ENCODE data around the gene NSRP1. TPM values are rescaled to one million over a fixed set of nuclear protein-coding genes. Genes with fewer than 3 reads are reported as not detected.
A peak's percentile ranks its signal among the peaks of the same experiment; 100 is the strongest.

The NSRP1 gene
- total and polyA plus RNA-seq, 2 of the 13 experiments (the other 11 are each of a cell fraction or from before 2014, with no cell fraction given), result 7.0 to 14.3 TPM

DNA sequence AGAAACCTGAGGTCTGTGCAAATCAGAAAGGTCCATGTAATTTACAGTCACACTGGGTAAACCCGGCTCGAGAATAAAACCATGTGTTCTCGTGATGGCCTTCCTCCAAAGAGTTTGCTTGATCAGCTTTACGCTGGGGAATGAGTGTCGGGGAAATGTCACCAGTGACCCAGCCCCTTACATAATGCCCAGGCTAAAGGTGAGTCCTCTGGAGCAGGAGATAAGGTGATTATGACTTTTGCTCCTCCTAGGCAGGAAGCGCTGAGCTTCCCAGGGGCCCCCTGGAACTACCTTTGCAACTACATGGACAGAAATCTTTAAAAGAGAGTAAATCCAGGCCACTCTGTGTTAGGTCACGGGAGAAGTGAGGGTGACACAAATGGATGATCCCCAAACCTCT lies 103.2 kb downstream of the NSRP1 start (continued):
- TF ChIP-seq, protein P1, sequence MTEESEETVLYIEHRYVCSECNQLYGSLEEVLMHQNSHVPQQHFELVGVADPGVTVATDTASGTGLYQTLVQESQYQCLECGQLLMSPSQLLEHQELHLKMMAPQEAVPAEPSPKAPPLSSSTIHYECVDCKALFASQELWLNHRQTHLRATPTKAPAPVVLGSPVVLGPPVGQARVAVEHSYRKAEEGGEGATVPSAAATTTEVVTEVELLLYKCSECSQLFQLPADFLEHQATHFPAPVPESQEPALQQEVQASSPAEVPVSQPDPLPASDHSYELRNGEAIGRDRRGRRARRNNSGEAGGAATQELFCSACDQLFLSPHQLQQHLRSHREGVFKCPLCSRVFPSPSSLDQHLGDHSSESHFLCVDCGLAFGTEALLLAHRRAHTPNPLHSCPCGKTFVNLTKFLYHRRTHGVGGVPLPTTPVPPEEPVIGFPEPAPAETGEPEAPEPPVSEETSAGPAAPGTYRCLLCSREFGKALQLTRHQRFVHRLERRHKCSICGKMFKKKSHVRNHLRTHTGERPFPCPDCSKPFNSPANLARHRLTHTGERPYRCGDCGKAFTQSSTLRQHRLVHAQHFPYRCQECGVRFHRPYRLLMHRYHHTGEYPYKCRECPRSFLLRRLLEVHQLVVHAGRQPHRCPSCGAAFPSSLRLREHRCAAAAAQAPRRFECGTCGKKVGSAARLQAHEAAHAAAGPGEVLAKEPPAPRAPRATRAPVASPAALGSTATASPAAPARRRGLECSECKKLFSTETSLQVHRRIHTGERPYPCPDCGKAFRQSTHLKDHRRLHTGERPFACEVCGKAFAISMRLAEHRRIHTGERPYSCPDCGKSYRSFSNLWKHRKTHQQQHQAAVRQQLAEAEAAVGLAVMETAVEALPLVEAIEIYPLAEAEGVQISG (CRISPR knock-in tag; IDR thresholded peaks at IDR 0.05), result no peak
- TF ChIP-seq, protein P2, sequence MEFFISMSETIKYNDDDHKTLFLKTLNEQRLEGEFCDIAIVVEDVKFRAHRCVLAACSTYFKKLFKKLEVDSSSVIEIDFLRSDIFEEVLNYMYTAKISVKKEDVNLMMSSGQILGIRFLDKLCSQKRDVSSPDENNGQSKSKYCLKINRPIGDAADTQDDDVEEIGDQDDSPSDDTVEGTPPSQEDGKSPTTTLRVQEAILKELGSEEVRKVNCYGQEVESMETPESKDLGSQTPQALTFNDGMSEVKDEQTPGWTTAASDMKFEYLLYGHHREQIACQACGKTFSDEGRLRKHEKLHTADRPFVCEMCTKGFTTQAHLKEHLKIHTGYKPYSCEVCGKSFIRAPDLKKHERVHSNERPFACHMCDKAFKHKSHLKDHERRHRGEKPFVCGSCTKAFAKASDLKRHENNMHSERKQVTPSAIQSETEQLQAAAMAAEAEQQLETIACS (CRISPR knock-in tag; IDR thresholded peaks at IDR 0.05), result no peak
- TF ChIP-seq DPF2 (CRISPR knock-in tag; IDR thresholded peaks at IDR 0.05; ENCODE audit: borderline replicate concordance, low read depth) (no peak), HOXA5 (CRISPR knock-in tag; IDR thresholded peaks at IDR 0.05) (no peak), ZMYM3 (CRISPR knock-in tag; IDR thresholded peaks at IDR 0.05) (no peak), ZNF207 (IDR thresholded peaks at IDR 0.05; ENCODE audit: borderline replicate concordance) (no peak), ZNF546 (CRISPR knock-in tag; conservative IDR thresholded peaks at IDR 0.05) (no peak), ZSCAN29 (CRISPR knock-in tag; conservative IDR thresholded peaks at IDR 0.05) (no peak), ZNF709 (CRISPR knock-in tag; IDR thresholded peaks at IDR 0.05) (no peak), ZNF331 (CRISPR knock-in tag; IDR thresholded peaks at IDR 0.05) (peak; percentile 40; the same call in 1 of the 2 replicates), MTA1 (CRISPR knock-in tag; IDR thresholded peaks at IDR 0.05; ENCODE audit: borderline replicate concordance) (no peak), ZNF350 (CRISPR knock-in tag; IDR thresholded peaks at IDR 0.05; ENCODE audit: borderline replicate concordance, low read depth) (no peak)
- TF ChIP-seq, protein P3, sequence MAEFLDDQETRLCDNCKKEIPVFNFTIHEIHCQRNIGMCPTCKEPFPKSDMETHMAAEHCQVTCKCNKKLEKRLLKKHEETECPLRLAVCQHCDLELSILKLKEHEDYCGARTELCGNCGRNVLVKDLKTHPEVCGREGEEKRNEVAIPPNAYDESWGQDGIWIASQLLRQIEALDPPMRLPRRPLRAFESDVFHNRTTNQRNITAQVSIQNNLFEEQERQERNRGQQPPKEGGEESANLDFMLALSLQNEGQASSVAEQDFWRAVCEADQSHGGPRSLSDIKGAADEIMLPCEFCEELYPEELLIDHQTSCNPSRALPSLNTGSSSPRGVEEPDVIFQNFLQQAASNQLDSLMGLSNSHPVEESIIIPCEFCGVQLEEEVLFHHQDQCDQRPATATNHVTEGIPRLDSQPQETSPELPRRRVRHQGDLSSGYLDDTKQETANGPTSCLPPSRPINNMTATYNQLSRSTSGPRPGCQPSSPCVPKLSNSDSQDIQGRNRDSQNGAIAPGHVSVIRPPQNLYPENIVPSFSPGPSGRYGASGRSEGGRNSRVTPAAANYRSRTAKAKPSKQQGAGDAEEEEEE (CRISPR knock-in tag; IDR thresholded peaks at IDR 0.05; ENCODE audit: borderline replicate concordance), result no peak

Data from HepG2 (cell line).